ENCODE results near the gene GANAB. TPM values are rescaled to one million over a fixed set of nuclear protein-coding genes. Genes with fewer than 3 reads are reported as not detected.

Gene GANAB
- total and polyA plus RNA-seq, 2 of the 13 experiments (the other 11 are each of a cell fraction or from before 2014, with no cell fraction given), result 99.5 to 234 TPM

DNA sequence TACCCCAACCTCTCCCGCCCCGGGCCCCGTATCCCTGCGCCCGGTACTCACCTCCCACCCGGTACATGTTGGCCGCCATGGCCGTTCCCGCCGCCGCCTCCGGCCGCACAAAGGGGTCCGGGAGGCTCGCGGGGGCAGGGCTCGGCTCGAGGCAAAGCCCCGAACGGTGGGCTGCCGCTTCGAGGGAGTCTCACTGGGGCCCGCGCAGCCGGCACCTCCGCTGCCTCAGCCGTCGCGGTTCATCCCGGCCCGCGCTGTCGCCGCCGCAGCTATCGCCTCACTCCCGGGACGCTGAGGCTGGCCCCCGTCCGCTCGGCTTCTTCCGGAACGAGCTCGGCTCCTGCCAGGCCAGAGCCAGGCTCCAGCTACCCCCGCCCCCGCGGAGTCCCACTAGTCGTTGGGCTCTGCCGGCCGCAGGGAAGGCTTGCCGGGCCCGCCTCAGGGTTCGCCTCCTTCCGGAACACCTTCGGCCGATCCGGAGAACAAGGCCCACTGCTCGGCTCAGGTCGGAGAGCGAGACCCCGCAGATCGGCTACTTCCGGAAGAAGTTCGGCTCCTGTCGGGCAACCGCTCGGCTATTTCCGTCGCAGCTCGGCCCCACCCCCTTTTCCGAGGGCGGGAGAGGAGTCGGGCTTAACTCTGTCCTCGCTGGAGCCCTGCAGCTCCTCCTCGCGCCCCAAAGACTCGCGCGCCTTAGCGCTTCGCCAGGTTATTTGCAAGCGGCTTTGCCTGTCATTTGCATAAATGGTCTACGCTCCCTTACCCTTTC lies 44.9 kb downstream of the GANAB start, which contains the start of gene MTA2 (continued):
- TF ChIP-seq ZNF496 (CRISPR knock-in tag; IDR thresholded peaks at IDR 0.05; ENCODE audit: insufficient replicate concordance) (no peak), CBX2 (IDR thresholded peaks at IDR 0.05; ENCODE audit: low read depth, low read length) (no peak), CBX2 (CRISPR knock-in tag; IDR thresholded peaks at IDR 0.05; ENCODE audit: low read depth) (0 out of 2 replicates have a peak, but pooled peaks have one; percentile 9), ZSCAN9 (CRISPR knock-in tag; IDR thresholded peaks at IDR 0.05; ENCODE audit: borderline replicate concordance) (no peak), CHD2 (IDR thresholded peaks at IDR 0.05; ENCODE audit: low read depth, low read length) (no peak), U2AF1 (optimal IDR thresholded peaks at IDR 0.05; ENCODE audit: low read depth, low read length) (no peak), SALL1 (CRISPR knock-in tag; IDR thresholded peaks at IDR 0.05) (peak; percentile 51; the same call in 1 of the 2 replicates), RFX3 (CRISPR knock-in tag; IDR thresholded peaks at IDR 0.05) (no peak), AKAP8 (CRISPR knock-in tag; IDR thresholded peaks at IDR 0.05) (peak; percentile 80; the same call in 1 of the 2 replicates), ZFYVE20 (CRISPR knock-in tag; IDR thresholded peaks at IDR 0.05; ENCODE audit: borderline replicate concordance, low read depth) (peak; percentile 71; the same call in 1 of the 2 replicates), ZBTB38 (CRISPR knock-in tag; IDR thresholded peaks at IDR 0.05) (peak; percentile 81; the same call in 1 of the 2 replicates), NFRKB (IDR thresholded peaks at IDR 0.05) (no peak), ZNF670 (CRISPR knock-in tag; IDR thresholded peaks at IDR 0.05; ENCODE audit: borderline replicate concordance) (no peak), EHMT2 (IDR thresholded peaks at IDR 0.05; ENCODE audit: borderline replicate concordance, low read depth, low read length) (no peak), HES4 (CRISPR knock-in tag; IDR thresholded peaks at IDR 0.05; ENCODE audit: borderline replicate concordance) (peak; percentile 84; the same call in 1 of the 2 replicates), FOXA3 (CRISPR knock-in tag; IDR thresholded peaks at IDR 0.05) (peak; percentile 25; the same call in 1 of the 2 replicates), ZMYM2 (CRISPR knock-in tag; IDR thresholded peaks at IDR 0.05) (no peak), ARID2 (CRISPR knock-in tag; IDR thresholded peaks at IDR 0.05; ENCODE audit: borderline replicate concordance) (no peak), ZNF652 (CRISPR knock-in tag; IDR thresholded peaks at IDR 0.05; ENCODE audit: borderline replicate concordance, low read depth) (peak; percentile 99)
- TF ChIP-seq, protein P1, sequence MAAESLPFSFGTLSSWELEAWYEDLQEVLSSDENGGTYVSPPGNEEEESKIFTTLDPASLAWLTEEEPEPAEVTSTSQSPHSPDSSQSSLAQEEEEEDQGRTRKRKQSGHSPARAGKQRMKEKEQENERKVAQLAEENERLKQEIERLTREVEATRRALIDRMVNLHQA (CRISPR knock-in tag; IDR thresholded peaks at IDR 0.05), result no peak
- TF ChIP-seq, protein P2, sequence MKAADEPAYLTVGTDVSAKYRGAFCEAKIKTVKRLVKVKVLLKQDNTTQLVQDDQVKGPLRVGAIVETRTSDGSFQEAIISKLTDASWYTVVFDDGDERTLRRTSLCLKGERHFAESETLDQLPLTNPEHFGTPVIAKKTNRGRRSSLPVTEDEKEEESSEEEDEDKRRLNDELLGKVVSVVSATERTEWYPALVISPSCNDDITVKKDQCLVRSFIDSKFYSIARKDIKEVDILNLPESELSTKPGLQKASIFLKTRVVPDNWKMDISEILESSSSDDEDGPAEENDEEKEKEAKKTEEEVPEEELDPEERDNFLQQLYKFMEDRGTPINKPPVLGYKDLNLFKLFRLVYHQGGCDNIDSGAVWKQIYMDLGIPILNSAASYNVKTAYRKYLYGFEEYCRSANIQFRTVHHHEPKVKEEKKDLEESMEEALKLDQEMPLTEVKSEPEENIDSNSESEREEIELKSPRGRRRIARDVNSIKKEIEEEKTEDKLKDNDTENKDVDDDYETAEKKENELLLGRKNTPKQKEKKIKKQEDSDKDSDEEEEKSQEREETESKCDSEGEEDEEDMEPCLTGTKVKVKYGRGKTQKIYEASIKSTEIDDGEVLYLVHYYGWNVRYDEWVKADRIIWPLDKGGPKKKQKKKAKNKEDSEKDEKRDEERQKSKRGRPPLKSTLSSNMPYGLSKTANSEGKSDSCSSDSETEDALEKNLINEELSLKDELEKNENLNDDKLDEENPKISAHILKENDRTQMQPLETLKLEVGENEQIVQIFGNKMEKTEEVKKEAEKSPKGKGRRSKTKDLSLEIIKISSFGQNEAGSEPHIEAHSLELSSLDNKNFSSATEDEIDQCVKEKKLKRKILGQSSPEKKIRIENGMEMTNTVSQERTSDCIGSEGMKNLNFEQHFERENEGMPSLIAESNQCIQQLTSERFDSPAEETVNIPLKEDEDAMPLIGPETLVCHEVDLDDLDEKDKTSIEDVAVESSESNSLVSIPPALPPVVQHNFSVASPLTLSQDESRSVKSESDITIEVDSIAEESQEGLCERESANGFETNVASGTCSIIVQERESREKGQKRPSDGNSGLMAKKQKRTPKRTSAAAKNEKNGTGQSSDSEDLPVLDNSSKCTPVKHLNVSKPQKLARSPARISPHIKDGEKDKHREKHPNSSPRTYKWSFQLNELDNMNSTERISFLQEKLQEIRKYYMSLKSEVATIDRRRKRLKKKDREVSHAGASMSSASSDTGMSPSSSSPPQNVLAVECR (CRISPR knock-in tag; IDR thresholded peaks at IDR 0.05; ENCODE audit: borderline replicate concordance), result peak; percentile 84
- TF ChIP-seq, protein P3, sequence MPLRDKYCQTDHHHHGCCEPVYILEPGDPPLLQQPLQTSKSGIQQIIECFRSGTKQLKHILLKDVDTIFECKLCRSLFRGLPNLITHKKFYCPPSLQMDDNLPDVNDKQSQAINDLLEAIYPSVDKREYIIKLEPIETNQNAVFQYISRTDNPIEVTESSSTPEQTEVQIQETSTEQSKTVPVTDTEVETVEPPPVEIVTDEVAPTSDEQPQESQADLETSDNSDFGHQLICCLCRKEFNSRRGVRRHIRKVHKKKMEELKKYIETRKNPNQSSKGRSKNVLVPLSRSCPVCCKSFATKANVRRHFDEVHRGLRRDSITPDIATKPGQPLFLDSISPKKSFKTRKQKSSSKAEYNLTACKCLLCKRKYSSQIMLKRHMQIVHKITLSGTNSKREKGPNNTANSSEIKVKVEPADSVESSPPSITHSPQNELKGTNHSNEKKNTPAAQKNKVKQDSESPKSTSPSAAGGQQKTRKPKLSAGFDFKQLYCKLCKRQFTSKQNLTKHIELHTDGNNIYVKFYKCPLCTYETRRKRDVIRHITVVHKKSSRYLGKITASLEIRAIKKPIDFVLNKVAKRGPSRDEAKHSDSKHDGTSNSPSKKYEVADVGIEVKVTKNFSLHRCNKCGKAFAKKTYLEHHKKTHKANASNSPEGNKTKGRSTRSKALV (CRISPR knock-in tag; IDR thresholded peaks at IDR 0.05), result no peak; the same call in 1 of the 2 replicates
